ENCODE measurements around the gene C16orf92.

Gene C16orf92

DNA sequence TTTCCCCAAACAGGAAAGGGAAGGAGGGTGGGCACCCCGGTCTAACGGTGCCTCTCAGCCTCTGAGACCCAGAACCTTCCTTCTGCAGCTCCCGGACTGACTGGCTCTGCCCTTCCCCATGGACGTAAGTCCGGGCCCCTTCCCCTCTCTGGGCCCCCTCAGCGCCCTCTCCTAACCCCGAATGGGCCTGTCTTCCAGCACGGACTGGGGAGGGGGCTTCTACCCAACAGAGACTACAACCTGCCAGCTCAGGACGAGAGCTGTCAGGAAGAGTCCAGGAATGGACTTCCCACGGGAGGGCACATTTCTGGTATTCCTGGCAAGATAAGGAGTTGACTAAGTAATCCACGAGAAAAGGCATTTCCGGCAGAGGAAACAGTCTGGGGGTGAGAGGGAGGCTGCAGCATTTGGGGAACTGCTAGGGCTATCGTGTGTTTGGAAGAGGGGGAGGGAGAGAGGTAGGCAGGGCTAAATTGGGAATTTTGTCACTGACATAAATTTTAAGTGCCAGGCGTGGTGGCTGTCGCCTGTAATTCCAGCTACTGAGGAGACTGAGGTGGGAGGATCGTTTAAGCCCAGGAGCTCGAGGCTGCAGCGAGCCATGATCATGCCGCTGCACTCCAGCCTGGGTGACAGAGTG lies 30.5 kb downstream of the C16orf92 start:
- peak overlapping the region; percentile 82 for H3K4me3 ChIP-seq (replicated peaks; ENCODE audit: insufficient read depth, low read length)
- H3K27me3 ChIP-seq (ENCODE audit: insufficient read depth, poor library complexity, severe bottlenecking): no peaks in the 10 kb centered on the region
- TF ChIP-seq, protein P1, sequence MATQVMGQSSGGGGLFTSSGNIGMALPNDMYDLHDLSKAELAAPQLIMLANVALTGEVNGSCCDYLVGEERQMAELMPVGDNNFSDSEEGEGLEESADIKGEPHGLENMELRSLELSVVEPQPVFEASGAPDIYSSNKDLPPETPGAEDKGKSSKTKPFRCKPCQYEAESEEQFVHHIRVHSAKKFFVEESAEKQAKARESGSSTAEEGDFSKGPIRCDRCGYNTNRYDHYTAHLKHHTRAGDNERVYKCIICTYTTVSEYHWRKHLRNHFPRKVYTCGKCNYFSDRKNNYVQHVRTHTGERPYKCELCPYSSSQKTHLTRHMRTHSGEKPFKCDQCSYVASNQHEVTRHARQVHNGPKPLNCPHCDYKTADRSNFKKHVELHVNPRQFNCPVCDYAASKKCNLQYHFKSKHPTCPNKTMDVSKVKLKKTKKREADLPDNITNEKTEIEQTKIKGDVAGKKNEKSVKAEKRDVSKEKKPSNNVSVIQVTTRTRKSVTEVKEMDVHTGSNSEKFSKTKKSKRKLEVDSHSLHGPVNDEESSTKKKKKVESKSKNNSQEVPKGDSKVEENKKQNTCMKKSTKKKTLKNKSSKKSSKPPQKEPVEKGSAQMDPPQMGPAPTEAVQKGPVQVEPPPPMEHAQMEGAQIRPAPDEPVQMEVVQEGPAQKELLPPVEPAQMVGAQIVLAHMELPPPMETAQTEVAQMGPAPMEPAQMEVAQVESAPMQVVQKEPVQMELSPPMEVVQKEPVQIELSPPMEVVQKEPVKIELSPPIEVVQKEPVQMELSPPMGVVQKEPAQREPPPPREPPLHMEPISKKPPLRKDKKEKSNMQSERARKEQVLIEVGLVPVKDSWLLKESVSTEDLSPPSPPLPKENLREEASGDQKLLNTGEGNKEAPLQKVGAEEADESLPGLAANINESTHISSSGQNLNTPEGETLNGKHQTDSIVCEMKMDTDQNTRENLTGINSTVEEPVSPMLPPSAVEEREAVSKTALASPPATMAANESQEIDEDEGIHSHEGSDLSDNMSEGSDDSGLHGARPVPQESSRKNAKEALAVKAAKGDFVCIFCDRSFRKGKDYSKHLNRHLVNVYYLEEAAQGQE (IDR thresholded peaks at IDR 0.05; ENCODE audit: insufficient replicate concordance, low read depth): no peak
- TF ChIP-seq SPI1 (IDR thresholded peaks at IDR 0.05; ENCODE audit: borderline replicate concordance, low read depth): peak; percentile 49; the same call in 1 of the 2 replicates
- no peak for DNase-seq (ENCODE audit: low read depth in 1 of 2, low spot score in 1 of 2)
- peak overlapping the region; percentile 88 for H3K27ac ChIP-seq (replicated peaks)

DNA sequence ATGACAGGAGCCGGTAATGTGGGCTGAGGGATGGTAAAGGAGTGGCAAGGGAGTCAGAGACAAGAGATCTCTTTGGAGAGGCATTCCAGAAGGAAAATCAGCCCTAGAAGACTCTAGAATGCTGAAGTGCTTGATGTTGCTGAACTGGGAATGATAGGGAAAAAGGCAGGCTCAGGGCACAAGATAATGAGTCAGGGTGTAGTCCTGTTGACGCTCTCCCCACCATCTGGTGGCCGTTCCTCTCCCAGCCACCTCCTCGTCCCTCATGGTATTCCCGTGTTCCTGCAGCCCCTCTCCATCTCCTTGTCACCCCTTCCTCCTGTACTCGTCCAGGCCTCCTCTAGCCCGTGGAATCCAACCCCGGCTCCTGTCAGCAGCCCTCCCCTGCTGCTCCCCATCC lies 31.5 kb downstream of the C16orf92 start:
- Histone ChIP-seq H3K4me3 (replicated peaks; ENCODE audit: insufficient read depth, low read length) (no peak overlapping the region), H3K27me3 (ENCODE audit: insufficient read depth, poor library complexity, severe bottlenecking) (no peaks in the 10 kb centered on the region), H3K27ac (replicated peaks) (no peak overlapping the region)
- no peak for DNase-seq (ENCODE audit: low read depth in 1 of 2, low spot score in 1 of 2)
- TF ChIP-seq SPI1 (IDR thresholded peaks at IDR 0.05; ENCODE audit: borderline replicate concordance, low read depth) (no peak), GABPA (IDR thresholded peaks at IDR 0.05; ENCODE audit: low read depth) (no peak), POLR2AphosphoS5 (IDR thresholded peaks at IDR 0.05; ENCODE audit: low read depth) (no peak)
- TF ChIP-seq, protein P1 (IDR thresholded peaks at IDR 0.05; ENCODE audit: insufficient replicate concordance, low read depth): no peak
- TF ChIP-seq, protein P2, sequence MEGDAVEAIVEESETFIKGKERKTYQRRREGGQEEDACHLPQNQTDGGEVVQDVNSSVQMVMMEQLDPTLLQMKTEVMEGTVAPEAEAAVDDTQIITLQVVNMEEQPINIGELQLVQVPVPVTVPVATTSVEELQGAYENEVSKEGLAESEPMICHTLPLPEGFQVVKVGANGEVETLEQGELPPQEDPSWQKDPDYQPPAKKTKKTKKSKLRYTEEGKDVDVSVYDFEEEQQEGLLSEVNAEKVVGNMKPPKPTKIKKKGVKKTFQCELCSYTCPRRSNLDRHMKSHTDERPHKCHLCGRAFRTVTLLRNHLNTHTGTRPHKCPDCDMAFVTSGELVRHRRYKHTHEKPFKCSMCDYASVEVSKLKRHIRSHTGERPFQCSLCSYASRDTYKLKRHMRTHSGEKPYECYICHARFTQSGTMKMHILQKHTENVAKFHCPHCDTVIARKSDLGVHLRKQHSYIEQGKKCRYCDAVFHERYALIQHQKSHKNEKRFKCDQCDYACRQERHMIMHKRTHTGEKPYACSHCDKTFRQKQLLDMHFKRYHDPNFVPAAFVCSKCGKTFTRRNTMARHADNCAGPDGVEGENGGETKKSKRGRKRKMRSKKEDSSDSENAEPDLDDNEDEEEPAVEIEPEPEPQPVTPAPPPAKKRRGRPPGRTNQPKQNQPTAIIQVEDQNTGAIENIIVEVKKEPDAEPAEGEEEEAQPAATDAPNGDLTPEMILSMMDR (IDR thresholded peaks at IDR 0.05; ENCODE audit: insufficient read depth, low read length): no peak

DNA sequence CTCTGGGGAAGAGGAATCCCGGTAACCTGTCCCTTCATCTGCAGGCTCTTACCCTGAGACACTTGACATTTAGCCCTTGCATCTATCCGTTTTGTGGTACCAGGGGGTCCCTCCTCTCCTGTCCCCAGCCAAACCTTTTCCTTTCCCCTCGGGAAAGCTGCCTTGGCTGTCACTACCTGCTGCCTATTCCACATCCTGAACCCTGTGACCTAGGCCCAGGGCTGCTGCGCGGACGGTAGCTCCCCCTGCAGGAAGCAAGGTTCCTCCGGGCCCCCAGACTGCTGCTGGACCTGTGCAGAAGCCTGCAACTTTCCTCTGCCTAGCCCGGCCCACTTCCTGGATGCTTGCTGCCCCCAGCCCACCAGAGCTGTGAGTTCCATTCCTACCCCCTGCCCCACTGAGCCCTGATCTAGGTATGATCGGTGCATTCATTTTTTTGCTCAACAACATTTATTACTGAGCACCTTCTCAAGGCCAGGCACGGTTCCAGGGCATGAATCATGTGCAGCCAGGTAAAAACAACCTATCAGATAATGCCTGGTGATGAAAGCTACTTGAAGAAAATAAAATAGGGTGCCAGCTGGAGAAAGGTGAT lies 32.1 kb downstream of the C16orf92 start:
- H3K27ac ChIP-seq (replicated peaks): no peak overlapping the region
- no peaks in the 10 kb centered on the region for H3K27me3 ChIP-seq (ENCODE audit: insufficient read depth, poor library complexity, severe bottlenecking)
- no peak overlapping the region for H3K4me3 ChIP-seq (replicated peaks; ENCODE audit: insufficient read depth, low read length)
- TF ChIP-seq SPI1 (IDR thresholded peaks at IDR 0.05; ENCODE audit: borderline replicate concordance, low read depth) (no peak), POLR2AphosphoS5 (IDR thresholded peaks at IDR 0.05; ENCODE audit: low read depth) (no peak), GABPA (IDR thresholded peaks at IDR 0.05; ENCODE audit: low read depth) (no peak)
- TF ChIP-seq, protein P2 (IDR thresholded peaks at IDR 0.05; ENCODE audit: insufficient read depth, low read length): peak; percentile 71
- TF ChIP-seq, protein P1 (IDR thresholded peaks at IDR 0.05; ENCODE audit: insufficient replicate concordance, low read depth): no peak
- peak in 1 of 2 experiments; percentile 61 for DNase-seq (ENCODE audit: low read depth in 1 of 2, low spot score in 1 of 2)

All from HL-60 (cell line).